ENCODE measurements around the gene ATRNL1.

The ATRNL1 gene

GRCh38 chr10:115963848-115964247 lies 870.7 kb downstream of the ATRNL1 start:
- DNase-seq: peak; percentile 23

GRCh38 chr10:115964827-115965226 lies 871.7 kb downstream of the ATRNL1 start:
- DNase-seq: no peak

DNA sequence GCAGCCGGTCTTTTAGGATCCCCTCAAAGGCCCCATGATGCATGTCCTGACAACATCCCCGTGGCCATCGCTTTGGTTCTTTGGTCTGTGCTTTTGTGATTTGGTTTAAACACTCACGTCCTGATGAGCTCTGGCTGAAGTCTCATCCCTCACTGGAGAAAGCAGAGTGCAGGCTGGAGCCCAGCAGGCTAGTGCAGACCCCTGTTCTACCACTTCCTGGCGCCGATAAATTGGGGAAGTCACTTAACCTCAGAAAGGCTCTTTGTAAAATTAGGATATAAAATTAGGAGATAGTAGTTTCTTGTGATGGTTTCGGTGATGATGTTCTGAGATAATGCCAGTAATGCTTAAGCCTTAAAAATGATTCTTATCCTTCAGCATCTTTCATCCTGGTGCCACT lies 872.2 kb downstream of the ATRNL1 start:
- DNase-seq: no peak

DNA sequence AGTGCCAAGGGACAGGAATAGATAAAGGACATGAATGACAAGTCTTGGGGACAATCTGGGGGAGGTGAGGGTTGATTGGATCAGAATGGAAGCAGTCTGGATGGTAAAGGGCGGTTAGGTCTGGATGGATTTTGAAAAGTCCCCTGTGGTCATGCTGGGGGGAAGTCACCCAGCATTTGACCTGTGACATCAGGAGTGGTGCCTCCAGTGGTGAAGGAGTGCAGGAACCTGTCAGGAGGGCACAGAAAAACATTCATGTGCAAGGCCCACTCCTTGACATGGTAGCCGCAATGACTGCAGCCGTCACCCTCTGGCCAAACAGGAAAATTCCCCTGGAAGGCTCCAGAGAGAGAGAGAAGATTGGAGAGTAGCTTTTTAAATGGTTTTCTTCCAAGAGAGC lies 875.1 kb downstream of the ATRNL1 start:
- DNase-seq: no peak

- peak; percentile 64 for DNase-seq
These were observed 876.4 kb downstream of the ATRNL1 start for GRCh38 chr10:115969591-115969990.

- DNase-seq: no peak
These were observed 878.8 kb downstream of the ATRNL1 start for GRCh38 chr10:115971921-115972320.

DNA sequence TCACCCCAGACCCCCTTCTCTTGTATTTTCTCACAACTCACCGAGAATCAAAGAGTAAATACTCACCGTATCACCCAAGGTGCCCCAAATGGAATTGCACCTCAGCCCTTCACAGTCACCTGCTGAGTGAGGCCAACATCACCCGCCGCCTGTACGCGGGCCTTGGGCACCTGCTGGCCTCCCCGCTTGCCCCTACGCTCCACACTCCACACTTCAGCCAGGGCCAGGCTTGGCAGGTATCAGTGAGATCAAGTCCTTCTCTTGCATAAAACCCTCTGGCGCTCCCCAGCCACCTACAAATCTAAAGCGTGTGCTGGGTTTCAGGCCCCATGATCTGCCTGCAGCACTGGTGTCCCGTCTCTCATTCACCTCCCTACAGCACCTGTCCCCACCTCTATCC lies 879.3 kb downstream of the ATRNL1 start:
- no peak for DNase-seq

GRCh38 chr10:115974351-115974750 lies 881.2 kb downstream of the ATRNL1 start:
- no peak for DNase-seq

- DNase-seq: no peak
These were observed 881.8 kb downstream of the ATRNL1 start for GRCh38 chr10:115974816-115975430.

DNA sequence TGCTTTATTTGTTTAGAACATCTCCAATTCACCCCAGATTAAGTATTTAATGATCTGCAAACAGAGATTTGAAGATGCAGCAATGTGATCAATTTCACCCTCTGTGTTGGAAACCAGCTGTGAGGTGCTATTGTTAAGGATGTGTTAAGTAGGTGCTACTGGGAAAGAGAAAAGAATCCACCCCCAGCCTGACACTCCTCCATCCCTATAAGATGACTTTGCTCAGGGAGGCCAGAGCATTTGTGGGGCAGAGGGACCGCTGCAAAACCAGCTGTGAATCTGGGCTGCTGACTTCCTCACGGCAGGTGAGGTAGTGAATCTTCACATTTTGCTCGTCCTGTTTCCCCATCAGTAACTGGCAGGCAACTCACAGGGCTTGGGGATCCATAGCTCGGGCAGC lies 882.3 kb downstream of the ATRNL1 start:
- DNase-seq: no peak

DNA sequence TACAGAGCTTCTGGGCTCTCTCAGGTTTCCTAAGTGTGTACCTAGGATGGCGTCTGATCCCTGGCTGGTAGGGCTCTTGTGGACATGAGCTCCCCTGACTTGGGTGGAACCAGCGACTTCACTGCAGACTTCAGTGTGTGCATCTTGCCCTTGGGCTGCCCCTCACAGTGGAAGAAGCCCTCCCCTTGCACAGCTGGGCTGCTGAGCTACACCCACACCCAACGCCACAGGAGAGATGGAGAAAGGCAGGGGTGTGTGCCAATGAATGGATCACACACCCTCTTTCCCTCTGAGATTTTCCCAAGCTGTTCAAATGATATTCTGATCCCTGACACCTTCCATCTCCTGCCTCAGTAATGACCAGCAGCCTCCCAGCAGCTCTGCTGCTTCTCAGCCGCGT lies 883.2 kb downstream of the ATRNL1 start:
- DNase-seq: no peak

DNA sequence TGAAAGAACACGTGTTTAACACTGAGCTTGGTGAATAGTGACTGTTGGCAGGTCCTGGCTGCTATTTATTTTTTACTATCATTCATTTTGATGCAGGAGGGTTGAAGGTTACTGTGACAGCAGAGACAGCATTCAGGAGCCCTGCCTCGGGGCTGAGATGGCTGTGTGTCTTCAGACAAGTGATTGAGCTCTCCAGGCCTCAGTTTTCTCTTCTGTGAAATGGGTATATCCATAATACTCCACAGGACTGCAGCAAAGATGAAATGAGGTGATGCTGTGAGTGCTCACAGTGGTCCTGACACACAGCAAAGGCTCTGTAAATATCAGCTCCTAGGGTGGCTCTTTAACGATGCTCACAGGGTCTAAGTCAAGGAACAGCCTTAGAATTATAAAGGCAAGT lies 884.7 kb downstream of the ATRNL1 start:
- no peak for DNase-seq

DNA sequence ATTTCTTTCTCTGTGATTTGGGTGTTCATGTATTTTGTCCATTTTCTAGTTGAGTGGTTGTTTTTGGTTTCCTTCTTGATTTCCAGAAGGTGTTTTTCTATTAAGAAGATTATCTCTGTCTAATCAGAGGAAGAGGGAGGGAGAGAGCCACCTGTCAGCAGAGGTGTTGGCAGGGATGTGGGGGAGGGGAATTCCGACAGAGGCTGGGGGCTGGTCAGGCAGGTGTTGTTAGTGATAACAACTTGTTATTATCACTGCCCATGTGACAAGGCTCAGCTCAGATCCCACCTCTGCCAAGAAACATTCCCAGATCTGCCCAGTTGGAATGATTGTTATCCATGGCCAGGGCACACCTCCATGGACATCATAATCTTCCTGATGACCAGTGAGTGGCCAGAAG lies 886.4 kb downstream of the ATRNL1 start:
- DNase-seq: no peak

- no peak for DNase-seq
These were observed 887.3 kb downstream of the ATRNL1 start for GRCh38 chr10:115980470-115980869.

DNA sequence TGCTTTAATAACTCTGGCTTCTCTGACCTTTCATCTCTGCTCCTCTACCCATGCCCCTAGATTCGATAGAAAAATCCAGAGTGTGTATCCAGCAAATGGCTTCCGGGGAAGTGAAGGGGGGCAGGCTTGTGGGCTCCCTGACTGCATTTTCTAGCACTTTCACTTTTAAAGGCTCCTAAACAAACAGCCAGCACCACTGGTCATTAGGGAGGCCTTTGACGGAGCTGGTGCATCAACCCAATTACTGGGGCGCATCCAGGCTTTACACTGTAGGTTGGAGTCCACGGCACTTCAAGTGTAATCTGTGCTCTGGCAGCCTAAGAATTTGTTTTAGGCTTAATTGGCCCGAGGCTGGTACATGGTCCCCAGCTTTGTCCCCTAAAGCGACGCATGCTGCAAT lies 887.9 kb downstream of the ATRNL1 start:
- DNase-seq: no peak

DNA sequence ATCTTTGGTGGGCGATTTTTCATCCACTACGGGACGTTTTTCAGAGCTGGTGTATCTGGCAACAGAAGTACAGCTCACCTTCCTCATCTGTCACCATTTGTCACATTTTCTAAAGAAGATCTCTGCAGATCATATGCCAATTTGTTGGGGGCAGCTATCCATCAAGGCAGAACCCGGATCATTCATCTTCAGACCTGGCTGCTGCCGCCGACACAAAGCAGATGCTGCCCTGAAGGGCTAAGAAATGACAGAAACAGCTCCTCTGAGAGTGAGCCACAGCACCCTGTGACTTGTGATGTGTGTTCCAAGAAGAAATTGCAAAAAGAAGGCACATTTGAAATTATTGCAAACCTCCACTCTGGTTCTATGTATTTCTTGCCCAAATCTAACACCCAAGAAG lies 888.9 kb downstream of the ATRNL1 start:
- DNase-seq: no peak

- no peak for DNase-seq
These were observed 889.4 kb downstream of the ATRNL1 start for GRCh38 chr10:115982526-115982925.

DNA sequence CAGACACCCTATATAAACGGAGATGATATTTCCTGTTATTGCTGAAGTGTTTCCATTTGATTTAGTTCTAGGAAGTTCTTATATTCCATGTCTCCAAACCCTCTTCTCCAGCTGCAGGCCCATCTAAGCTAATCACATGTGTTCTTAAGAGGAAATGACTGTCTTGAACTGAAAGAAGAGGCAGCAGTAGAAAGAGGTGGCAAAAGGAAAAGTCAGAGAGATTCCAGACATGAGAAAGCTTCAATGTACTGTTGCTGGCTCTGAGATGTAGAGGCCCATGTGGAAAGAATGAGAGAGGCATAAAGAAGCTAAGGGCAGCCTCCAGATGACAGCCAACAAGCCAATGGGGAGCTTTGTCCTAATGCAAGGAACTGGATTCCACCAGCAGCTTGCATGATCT lies 892.6 kb downstream of the ATRNL1 start:
- no peak for DNase-seq

GRCh38 chr10:115988380-115988779 lies 895.2 kb downstream of the ATRNL1 start:
- DNase-seq: no peak

- DNase-seq: no peak
These were observed 896.5 kb downstream of the ATRNL1 start for GRCh38 chr10:115989621-115990020.

- no peak for DNase-seq
These were observed 899.2 kb downstream of the ATRNL1 start for GRCh38 chr10:115992236-115992986.

DNA sequence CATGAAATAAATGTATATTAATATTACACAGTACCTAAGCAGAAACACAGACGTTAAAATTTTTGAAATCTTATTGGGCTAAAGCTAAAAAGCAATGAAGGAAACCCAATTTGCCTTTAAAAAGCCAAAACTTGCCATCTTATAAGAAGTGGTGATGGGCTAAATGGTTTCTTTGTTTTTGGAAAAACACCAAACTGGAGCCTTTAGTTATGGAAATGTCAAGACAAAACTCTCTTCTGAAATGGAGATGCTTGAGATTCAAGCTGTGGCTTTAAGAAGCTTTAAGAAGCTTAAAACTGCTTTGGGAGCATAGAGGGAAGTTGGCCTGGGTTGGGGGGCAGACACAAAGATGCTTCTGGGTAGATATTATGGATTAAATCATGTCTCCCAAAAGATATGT lies 902.9 kb downstream of the ATRNL1 start:
- no peak for DNase-seq

- no peak for DNase-seq
These were observed 905.1 kb downstream of the ATRNL1 start for GRCh38 chr10:115998301-115998700.

Measured in kidney glomerular epithelial cell (primary cell).